H7 (cell line): ENCODE data around the gene MAP3K7CL. TPM values are rescaled to one million over a fixed set of nuclear protein-coding genes. Genes with fewer than 3 reads are reported as not detected.

Experiments
- DNase-seq: peaks from one replicate; pipeline ENCODE4 v3.0.0; 2012
- H3K27me3 ChIP-seq: 2 replicates; pipeline ENCODE4 v1.6.0; 2011; ENCODE audit warnings: mild to moderate bottlenecking, low read length; ENCODE audit not compliant: control insufficient read depth, insufficient read depth
- H3K36me3 ChIP-seq: replicated peaks from 2 replicates; pipeline ENCODE4 v1.5.1; 2011; ENCODE audit warnings: low read length; ENCODE audit not compliant: control insufficient read depth, insufficient read depth
- H3K4me3 ChIP-seq: 2 replicates; pipeline ENCODE4 v1.5.1; 2011; ENCODE audit warnings: low read depth, mild to moderate bottlenecking, control low read depth, low read length, moderate library complexity; ENCODE audit not compliant: insufficient read depth
- total RNA-seq: library from RNA; depleted of rRNA; stranded (reverse); fragments of >200 nt; shearing (Covaris generic); gene quantifications from 2 replicates; pipeline ENCODE4 v1.2.3, GENCODE V29; 2014; rRNA removed

MAP3K7CL gene, protein sequence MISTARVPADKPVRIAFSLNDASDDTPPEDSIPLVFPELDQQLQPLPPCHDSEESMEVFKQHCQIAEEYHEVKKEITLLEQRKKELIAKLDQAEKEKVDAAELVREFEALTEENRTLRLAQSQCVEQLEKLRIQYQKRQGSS
- not detected in 2 replicates for total RNA-seq

DNA sequence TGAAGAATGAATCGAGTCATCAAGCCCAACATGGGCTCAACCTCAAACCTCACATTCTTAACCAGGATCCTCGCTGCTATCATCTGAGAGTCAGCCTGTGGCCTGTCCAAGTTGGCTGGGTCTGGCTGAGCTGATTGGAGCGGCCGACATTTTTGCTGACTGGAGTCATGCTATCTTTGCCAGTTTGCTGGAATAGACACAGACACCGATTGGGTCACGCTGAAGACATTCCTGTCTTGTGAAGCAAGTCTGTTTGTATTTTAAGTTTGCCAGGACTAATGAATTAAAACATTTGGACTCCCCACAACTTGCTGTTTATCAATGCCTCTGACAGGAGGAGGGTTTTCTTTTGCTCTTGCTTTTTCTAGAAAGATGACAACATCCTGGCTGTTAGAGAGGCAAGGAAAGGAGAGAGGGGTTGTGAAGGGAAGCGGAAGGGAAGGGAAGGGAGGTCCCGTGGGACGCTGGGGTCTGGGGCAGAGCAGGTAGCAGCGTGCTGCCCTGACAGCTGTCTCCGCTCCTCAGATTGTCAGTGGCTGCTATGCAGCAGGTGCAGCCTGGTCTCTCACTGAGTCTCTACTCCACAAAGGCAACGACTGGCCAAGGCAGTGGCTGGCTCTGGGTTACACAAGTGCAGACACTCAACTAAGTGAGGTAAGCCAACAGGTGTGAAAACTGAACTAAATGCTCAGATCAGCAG, at the start of gene MAP3K7CL:
Gene MAP3K7CL, plus strand, starts transcription at position 375 of the 700 bp plus-strand sequence. CDS start 2,701 bp downstream, outside the sequence.
- no peak for DNase-seq
- H3K4me3 ChIP-seq, result no peak within 1 kb of the TSS
- no peaks in the 10 kb centered on the region for H3K36me3 ChIP-seq
- no peaks in the 10 kb centered on the region for H3K27me3 ChIP-seq

GRCh38 chr21:29082046-29082815, 48.2 kb upstream of the MAP3K7CL start:
- peak; percentile 26 for DNase-seq

GRCh38 chr21:29083306-29083705, 47.1 kb upstream of the MAP3K7CL start:
- Histone ChIP-seq H3K4me3 (no peak overlapping the region), H3K27me3 (peaks cover 1% of the 10 kb centered on the region; the same call in 1 of the 2 replicates), H3K36me3 (no peaks in the 10 kb centered on the region)
- no peak for DNase-seq

More at GRCh38 chr21:29082046-29082815, 48.2 kb upstream of the MAP3K7CL start:
- H3K27me3 ChIP-seq, result peaks cover 1% of the 10 kb centered on the region; the same call in 1 of the 2 replicates
- H3K4me3 ChIP-seq, result no peak overlapping the region
- no peaks in the 10 kb centered on the region for H3K36me3 ChIP-seq

DNA sequence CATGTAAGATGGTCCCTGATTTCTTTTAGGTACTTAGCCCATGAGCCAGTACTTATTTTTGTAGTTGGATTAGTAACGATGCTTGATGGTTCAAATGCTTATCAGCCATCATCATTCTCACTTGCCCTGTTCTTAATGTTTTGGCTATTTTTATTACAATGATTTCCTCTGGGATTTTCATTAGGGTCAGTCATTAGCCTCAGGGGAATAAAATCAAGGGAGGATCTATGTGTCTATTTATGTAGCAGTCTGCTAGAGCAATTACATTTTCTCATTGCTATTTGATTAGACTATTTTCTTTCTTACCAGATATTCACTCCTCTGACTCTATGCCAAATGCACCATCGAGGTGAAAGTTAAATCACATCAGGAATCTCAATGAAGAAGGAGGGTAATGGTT, 46.1 kb upstream of the MAP3K7CL start:
- Histone ChIP-seq H3K27me3 (peaks cover 1% of the 10 kb centered on the region; the same call in 1 of the 2 replicates), H3K4me3 (no peak overlapping the region), H3K36me3 (no peaks in the 10 kb centered on the region)
- DNase-seq, result no peak

GRCh38 chr21:29085106-29085752, 45.2 kb upstream of the MAP3K7CL start:
- peaks cover 1% of the 10 kb centered on the region; the same call in 1 of the 2 replicates for H3K27me3 ChIP-seq
- no peak for DNase-seq
- H3K4me3 ChIP-seq, result no peak overlapping the region
- H3K36me3 ChIP-seq, result no peaks in the 10 kb centered on the region

- peaks cover 1% of the 10 kb centered on the region; the same call in 1 of the 2 replicates for H3K27me3 ChIP-seq
- H3K36me3 ChIP-seq, result no peaks in the 10 kb centered on the region
- H3K4me3 ChIP-seq, result no peak overlapping the region
- DNase-seq, result no peak
These were observed 39.4 kb upstream of the MAP3K7CL start for GRCh38 chr21:29091033-29091432.

DNA sequence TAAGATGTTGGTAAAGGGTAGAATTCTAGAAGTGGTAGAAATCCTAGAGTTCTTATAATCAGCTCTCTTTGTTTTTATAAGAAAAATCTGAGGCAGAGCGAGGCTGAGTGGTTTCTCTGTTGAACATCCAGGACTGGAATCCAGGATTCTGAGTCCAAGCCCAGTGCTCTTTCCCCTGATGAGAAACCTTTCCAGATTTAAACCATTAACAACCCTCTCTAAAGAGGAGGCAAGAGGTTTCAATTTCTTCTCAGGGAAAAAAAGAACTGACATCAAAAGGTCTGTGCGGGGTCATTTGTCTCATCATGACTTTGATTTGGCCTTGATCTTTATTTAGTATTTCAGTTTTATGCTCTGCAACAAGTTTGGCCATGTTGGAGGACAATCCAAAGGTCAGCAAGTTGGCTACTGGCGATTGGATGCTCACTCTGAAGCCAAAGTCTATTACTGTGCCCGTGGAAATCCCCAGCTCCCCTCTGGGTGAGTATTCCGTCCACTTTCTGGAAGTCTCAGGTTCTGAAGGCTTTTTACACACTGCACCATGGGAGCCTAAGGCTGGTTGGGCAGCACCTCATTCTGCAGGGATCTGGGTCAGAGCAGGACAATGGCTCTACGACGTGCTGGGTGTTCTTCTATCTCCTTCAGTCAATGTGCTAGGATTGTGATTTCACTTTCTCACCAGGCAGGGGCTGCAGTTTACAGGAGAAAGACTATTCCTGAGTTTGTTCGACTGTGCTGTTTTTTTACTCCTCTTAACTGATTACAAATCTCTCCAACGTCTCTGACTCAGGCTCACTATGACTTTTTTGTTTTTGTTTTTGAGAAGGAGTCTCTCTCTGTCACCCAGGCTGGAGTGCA, 38.1 kb upstream of the MAP3K7CL start:
- Histone ChIP-seq H3K4me3 (no peak overlapping the region), H3K27me3 (no peaks in the 10 kb centered on the region), H3K36me3 (no peaks in the 10 kb centered on the region)
- DNase-seq, result no peak

- DNase-seq, result no peak
- Histone ChIP-seq H3K4me3 (no peak overlapping the region), H3K27me3 (no peaks in the 10 kb centered on the region), H3K36me3 (no peaks in the 10 kb centered on the region)
These were observed 34.0 kb upstream of the MAP3K7CL start for GRCh38 chr21:29096218-29097015.

DNA sequence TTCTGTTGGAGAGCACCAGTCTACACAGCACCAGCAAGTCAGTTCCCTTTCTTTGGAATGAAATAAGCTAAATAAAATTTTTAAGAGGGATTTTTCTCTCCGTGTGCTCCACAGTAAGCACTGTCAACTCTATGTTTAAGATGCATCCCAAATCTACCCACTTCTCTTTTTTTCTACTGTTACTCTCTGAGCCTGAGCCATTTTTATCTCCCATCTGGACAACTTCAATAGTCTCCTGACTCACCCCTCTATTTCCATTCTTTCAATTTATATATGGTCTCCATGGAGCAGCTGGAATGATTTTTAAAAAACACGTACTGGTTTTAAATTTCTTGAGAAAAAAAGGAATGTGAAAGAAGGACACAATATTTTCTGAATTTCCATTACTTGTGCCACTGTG, 32.3 kb upstream of the MAP3K7CL start:
- DNase-seq, result no peak
- Histone ChIP-seq H3K27me3 (no peaks in the 10 kb centered on the region), H3K4me3 (no peak overlapping the region), H3K36me3 (no peaks in the 10 kb centered on the region)

DNA sequence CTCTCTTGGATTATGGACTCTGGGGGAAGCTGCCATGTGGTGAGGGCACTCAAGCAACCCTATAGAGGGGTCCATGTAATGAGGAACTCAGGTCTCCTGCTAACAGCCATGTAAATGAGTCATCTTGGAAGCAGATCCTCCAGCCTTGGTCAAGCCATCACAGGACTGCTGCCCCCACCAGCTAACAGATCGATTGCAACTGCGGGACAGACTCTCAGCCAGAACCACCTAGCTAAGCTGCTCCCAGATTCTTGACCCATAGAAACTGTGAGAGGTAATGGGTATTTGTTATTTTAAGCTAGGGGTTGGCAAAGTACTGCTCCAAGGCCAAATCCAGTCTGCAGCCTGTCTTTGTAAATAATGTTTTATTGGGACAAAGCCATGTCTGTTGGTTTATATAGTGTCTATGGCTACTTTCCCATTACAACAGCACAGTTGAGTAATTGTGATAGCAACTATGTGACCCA, 27.6 kb upstream of the MAP3K7CL start:
- Histone ChIP-seq H3K27me3 (no peaks in the 10 kb centered on the region), H3K36me3 (no peaks in the 10 kb centered on the region)
- no peak for DNase-seq

DNA sequence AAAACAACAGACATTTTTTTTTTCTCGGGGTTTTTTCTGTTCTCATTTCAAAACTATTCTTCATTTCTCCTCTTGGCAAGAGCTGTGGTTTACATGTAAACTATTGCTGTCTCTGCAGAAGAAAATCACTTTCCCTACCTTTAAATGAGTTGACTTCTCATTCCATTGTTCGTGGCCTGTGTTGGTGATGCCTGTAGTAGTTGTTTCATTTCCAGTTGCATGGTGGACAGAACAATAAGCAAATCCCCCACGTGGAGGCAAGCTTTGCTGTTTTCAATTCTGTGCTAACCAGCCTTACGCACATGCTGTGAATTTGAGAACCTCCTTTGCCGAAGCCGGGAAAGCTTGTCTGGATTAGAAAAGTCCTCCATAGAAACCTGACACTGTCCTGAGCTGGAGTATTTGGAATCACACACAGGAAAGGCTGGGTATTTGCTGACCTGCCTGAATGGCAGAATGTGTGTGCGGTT, 26.2 kb upstream of the MAP3K7CL start:
- H3K36me3 ChIP-seq, result no peaks in the 10 kb centered on the region
- no peak overlapping the region for H3K4me3 ChIP-seq
- H3K27me3 ChIP-seq, result no peaks in the 10 kb centered on the region
- DNase-seq, result no peak

More for the DNA sequence above, 27.6 kb upstream of the MAP3K7CL start:
- no peak overlapping the region for H3K4me3 ChIP-seq

DNA sequence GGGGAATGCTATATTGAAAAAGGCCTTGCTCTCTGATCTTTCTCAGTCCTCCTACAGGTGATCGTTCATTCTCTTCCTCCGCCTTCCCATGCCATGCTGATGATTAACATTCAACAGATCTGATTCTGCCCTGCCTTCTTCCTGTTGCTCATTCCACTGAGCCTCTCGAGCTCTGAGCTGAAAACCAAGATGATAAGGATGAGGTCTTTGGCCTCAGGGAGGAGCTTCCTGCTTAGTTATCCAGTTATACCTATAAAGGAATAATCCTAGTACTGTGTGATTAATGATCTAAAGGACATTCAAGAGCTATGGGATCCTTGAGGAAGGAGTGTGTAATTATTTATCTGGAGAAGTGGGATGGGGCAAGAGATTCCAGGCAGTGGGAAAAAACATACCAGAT, 25.2 kb upstream of the MAP3K7CL start:
- H3K36me3 ChIP-seq, result no peaks in the 10 kb centered on the region
- DNase-seq, result no peak
- no peak overlapping the region for H3K4me3 ChIP-seq
- no peaks in the 10 kb centered on the region for H3K27me3 ChIP-seq
